SU-DHL-6 (cell line): Measurements from ENCODE around the gene PALLD.

Source experiments
- EZH2phosphoT487 ChIP-seq: fragments of 200-600 bp; sonication (generic), shearing (Covaris generic); conservative IDR thresholded peaks from 2 replicates; pipeline ENCODE4 v1.6.1; 2018; ENCODE audit warnings: mild to moderate bottlenecking, antibody characterized with exemption, low read length, moderate library complexity, mixed read lengths
- TF ChIP-seq, protein P1 (sequence below): fragments of 200-600 bp; sonication (generic); IDR thresholded peaks from one replicate; pipeline ENCODE4 v1.5.1; 2017; ENCODE audit warnings: antibody characterized with exemption, mild to moderate bottlenecking, low read length, moderate library complexity; ENCODE audit not compliant: insufficient read depth, poor library complexity, severe bottlenecking

DNA sequence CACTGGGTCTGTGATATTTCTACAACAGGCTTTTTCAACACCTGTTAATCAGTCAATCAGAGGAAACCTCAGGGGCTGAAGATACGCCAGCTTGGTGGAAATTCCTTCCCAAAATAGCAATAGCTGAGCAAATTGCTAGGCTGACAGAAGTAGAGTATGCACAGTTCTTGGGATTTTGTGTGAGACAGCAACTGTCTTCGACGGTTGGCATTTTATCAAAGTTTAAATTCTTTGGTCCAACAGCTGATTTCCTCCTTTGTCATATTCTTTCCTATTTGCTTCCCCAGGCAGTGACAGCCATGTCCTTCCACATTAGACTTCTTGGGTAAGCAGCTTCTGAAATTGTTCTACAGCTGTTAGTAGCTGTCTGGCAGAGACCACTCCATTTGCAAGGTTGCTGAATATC lies 8.0 kb upstream of the PALLD start:
- TF ChIP-seq, protein P1, sequence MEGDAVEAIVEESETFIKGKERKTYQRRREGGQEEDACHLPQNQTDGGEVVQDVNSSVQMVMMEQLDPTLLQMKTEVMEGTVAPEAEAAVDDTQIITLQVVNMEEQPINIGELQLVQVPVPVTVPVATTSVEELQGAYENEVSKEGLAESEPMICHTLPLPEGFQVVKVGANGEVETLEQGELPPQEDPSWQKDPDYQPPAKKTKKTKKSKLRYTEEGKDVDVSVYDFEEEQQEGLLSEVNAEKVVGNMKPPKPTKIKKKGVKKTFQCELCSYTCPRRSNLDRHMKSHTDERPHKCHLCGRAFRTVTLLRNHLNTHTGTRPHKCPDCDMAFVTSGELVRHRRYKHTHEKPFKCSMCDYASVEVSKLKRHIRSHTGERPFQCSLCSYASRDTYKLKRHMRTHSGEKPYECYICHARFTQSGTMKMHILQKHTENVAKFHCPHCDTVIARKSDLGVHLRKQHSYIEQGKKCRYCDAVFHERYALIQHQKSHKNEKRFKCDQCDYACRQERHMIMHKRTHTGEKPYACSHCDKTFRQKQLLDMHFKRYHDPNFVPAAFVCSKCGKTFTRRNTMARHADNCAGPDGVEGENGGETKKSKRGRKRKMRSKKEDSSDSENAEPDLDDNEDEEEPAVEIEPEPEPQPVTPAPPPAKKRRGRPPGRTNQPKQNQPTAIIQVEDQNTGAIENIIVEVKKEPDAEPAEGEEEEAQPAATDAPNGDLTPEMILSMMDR = no peak
- no peak for TF ChIP-seq EZH2phosphoT487
